Muscle of leg (tissue), 11 donors: ENCODE data around the gene SGMS2. TPM values are rescaled to one million over a fixed set of nuclear protein-coding genes. Genes with fewer than 3 reads are reported as not detected.

ENCODE experiments used
- DNase-seq: peaks from one replicate; pipeline ENCODE4 v3.0.0; 2013
- H3K27ac ChIP-seq: one replicate; pipeline ENCODE4 v1.5.1; 2013; ENCODE audit warnings: mild to moderate bottlenecking, low read length, control low read depth
- H3K27me3 ChIP-seq: one replicate; pipeline ENCODE4 v1.6.1; 2013; ENCODE audit warnings: low read length; ENCODE audit not compliant: control insufficient read depth, insufficient read depth
- H3K36me3 ChIP-seq: one replicate; pipeline ENCODE4 v1.6.1; 2013; ENCODE audit warnings: low read length; ENCODE audit not compliant: control insufficient read depth, insufficient read depth
- H3K4me1 ChIP-seq: one replicate; pipeline ENCODE4 v1.6.1; 2013; ENCODE audit warnings: low read length; ENCODE audit not compliant: control insufficient read depth, insufficient read depth
- H3K4me3 ChIP-seq: one replicate; pipeline ENCODE4 v1.5.1; 2013; ENCODE audit warnings: low read length, control low read depth
- H3K9me3 ChIP-seq: replicated peaks from 2 replicates; pipeline ENCODE4 v1.6.1; 2013; ENCODE audit warnings: low read depth, low read length; ENCODE audit not compliant: control insufficient read depth
- WGBS: methylation state at CpG from one replicate; pipeline ENCODE4 v1.1.5; 2013; ENCODE audit warnings: missing lambda C conversion rate; ENCODE audit not compliant: insufficient coverage; 5-methylcytosine and 5-hydroxymethylcytosine counted together
- polyA plus RNA-seq, 8 donors: library from polyadenylated mRNA; unstranded; fragments of 120-200 nt; gene quantifications; one replicate each; pipeline versions ENCODE4 v1.2.1 to v1.2.3, GENCODE V29; 2013; ENCODE audit warnings: inconsistent platforms in 1 of 8, low replicate concordance in 1 of 8; ENCODE audit not compliant: insufficient read length in 8 of 8, insufficient read depth in 1 of 8
- total RNA-seq: library from RNA; stranded (reverse); fragments of 120-200 nt; gene quantifications from one replicate; pipeline ENCODE4 v1.2.4, GENCODE V29; 2013

SGMS2 gene
- total and polyA plus RNA-seq, 9 donors = 6.9 to 14.8 (median 8.8) TPM

DNA sequence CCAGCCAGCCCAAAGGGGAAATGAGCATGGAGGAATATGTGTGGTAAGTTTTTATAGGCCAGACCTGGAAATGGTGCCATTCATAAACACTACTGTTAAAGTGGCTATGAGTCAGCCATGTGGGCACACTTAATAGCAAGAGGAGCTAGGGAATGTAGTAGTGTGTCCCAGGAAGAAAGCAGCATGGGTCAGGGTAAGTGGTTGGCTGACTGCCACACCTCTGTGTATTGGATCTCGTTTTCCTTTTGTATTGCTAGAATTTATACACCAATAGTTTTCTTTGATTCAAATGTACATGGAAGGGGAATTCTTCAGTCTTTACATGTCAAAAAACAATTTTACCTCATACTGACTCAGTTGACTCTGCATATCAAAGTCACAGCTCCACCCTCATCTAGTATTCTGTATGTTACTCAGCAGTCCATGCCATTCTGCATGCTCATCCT lies 22.9 kb upstream of the SGMS2 start:
- no peak for DNase-seq
- WGBS = no CpG with 5 or more reads among the region's 1 CpG

DNA sequence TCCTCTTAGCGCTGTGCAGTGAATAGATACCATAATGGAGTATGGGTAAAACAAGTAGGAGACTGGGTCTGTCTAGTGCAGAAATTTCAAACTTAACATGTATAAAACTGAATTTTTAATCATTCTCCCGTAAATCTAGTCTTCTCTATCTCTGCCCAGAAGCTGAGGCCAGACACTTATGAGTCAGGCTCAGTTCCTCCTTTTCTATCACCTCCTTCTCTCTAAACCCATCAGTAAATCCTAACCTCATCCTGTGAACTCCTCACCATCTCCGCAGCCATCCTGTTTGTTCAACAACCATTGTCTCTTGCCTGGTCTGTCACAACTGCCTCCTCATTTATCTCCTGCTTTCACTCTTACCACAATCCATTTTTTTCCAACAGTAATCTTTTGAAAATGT lies 19.8 kb upstream of the SGMS2 start:
- Histone ChIP-seq H3K9me3 (no peaks in the 10 kb centered on the region), H3K36me3 (no peaks in the 10 kb centered on the region), H3K4me1 (no peaks in the 10 kb centered on the region), H3K27me3 (peaks cover 2% of the 10 kb centered on the region), H3K4me3 (no peak overlapping the region), H3K27ac (no peak overlapping the region)
- no peak for DNase-seq
- WGBS = 82% methylated on average over 2 of the region's 3 CpGs

More for the DNA sequence above, 22.9 kb upstream of the SGMS2 start:
- Histone ChIP-seq H3K9me3 (no peaks in the 10 kb centered on the region), H3K4me1 (no peaks in the 10 kb centered on the region), H3K4me3 (no peak overlapping the region), H3K27me3 (peaks cover 2% of the 10 kb centered on the region), H3K36me3 (no peaks in the 10 kb centered on the region), H3K27ac (no peak overlapping the region)

DNA sequence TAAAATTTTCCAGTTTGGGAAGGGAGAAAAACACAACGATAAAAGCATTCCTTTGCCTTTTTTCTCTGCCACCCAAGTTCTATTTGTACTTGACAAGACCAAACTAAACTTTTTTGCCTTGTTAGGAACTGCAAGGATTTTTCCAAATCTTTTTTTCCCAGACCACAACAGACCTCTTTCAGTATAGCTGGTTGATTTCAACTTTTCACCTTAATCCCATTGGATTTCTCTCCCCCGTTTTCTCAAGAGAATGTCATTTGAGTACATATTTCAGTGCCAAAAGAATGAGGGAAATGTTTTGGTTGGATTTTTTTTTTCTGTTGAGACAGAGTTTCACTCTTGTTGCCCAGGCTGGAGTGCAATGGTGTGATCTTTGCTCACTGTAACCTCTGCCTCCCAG lies 18.5 kb upstream of the SGMS2 start:
- no peaks in the 10 kb centered on the region for H3K4me1 ChIP-seq
- H3K27me3 ChIP-seq = no peaks in the 10 kb centered on the region
- WGBS = no CpG with 5 or more reads among the region's 2 CpGs
- H3K36me3 ChIP-seq = no peaks in the 10 kb centered on the region
- no peak overlapping the region for H3K27ac ChIP-seq
- no peak for DNase-seq
- H3K4me3 ChIP-seq = no peak overlapping the region
- H3K9me3 ChIP-seq = no peaks in the 10 kb centered on the region

DNA sequence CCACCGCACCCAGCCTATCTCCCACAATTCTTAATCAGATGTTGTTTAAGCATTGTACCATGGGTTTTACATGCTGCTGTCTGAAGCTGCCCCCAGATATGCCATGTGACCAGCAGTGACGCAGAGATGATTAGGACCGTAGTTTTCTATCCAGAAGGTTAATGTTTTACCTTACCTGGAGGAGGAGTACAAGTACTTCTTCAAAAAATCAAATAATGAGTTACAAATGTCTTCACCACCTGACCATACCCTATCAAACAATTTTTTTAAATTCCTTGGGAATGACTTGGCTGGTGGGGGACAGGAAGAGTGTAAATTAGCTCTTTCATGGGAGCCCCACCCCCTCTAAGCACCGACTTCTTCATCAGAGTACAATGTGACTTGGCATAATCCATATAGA lies 16.2 kb upstream of the SGMS2 start:
- Histone ChIP-seq H3K4me3 (no peak overlapping the region), H3K36me3 (no peaks in the 10 kb centered on the region), H3K4me1 (no peaks in the 10 kb centered on the region), H3K27me3 (no peaks in the 10 kb centered on the region), H3K9me3 (no peaks in the 10 kb centered on the region), H3K27ac (no peak overlapping the region)
- DNase-seq = no peak
- WGBS = 100% methylated on average over 1 of the region's 4 CpGs

DNA sequence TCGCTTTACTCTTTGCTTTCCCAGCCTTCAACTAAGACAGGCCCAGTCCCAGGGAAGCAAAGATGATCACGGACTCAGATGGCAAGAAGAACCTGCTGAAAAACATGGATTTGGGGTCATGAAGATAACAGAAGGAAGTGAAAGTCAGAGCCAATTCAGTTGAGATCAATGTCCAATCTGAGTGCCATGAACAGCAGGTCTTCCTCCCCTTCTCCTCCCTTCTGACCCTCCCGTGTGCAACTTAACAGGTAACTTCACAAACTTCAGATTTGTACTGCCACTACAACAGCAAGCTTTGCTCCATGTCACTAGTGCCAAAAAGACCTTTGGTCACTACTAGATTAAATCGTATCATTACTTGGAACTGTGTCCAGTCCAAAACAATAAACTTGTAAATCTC lies 15.5 kb upstream of the SGMS2 start:
- H3K27ac ChIP-seq = no peak overlapping the region
- no peaks in the 10 kb centered on the region for H3K36me3 ChIP-seq
- DNase-seq = no peak
- no peaks in the 10 kb centered on the region for H3K9me3 ChIP-seq
- no peak overlapping the region for H3K4me3 ChIP-seq
- WGBS = 77% methylated on average over 2 of the region's 4 CpGs
- H3K27me3 ChIP-seq = no peaks in the 10 kb centered on the region
- H3K4me1 ChIP-seq = no peaks in the 10 kb centered on the region

DNA sequence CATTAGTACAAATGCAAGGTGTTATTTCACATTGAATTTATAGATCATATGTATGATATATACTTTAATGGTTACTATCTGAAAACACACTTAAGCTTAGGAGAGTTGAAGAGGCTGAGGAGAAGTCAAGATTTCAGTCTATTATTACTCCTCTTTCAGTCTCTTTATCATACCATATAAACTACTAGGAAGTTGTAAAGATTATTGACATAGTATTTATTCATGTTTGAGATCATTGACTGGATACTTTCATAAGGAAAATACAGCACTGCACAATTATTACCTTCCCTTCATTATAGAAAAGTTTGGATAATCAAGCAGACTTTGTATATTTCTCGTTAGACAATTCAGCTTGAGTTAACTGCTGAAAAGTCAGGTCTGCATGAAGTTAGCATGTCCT lies 10.0 kb upstream of the SGMS2 start:
- H3K36me3 ChIP-seq = no peaks in the 10 kb centered on the region
- no peaks in the 10 kb centered on the region for H3K27me3 ChIP-seq
- no peak overlapping the region for H3K4me3 ChIP-seq
- DNase-seq = no peak
- no peaks in the 10 kb centered on the region for H3K4me1 ChIP-seq
- H3K27ac ChIP-seq = no peak overlapping the region
- WGBS = no CpG with 5 or more reads among the region's 1 CpG
- no peaks in the 10 kb centered on the region for H3K9me3 ChIP-seq

DNA sequence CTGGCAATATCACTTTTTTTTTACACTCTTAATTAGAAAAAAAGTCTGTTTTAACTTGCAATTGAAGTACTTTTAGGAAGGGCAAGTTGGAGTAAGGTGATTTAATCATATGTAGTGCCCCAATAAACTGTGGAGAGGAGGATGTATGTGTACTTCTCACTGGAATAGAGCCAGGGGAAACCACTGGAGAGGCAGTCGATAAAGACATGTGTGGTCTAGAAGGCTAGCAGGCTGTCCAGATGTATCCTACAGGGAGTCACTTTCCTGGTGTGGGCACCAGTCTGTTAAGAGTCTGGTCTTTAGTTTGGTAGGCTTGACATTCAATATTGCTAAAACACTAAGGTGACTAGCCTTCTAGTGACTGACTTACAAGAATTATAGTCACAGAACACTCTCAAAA lies 9.6 kb upstream of the SGMS2 start:
- 17% methylated on average over 1 of the region's 1 CpG for WGBS
- no peaks in the 10 kb centered on the region for H3K4me1 ChIP-seq
- no peak overlapping the region for H3K4me3 ChIP-seq
- H3K27ac ChIP-seq = no peak overlapping the region
- H3K9me3 ChIP-seq = no peaks in the 10 kb centered on the region
- H3K27me3 ChIP-seq = no peaks in the 10 kb centered on the region
- no peaks in the 10 kb centered on the region for H3K36me3 ChIP-seq
- no peak for DNase-seq

DNA sequence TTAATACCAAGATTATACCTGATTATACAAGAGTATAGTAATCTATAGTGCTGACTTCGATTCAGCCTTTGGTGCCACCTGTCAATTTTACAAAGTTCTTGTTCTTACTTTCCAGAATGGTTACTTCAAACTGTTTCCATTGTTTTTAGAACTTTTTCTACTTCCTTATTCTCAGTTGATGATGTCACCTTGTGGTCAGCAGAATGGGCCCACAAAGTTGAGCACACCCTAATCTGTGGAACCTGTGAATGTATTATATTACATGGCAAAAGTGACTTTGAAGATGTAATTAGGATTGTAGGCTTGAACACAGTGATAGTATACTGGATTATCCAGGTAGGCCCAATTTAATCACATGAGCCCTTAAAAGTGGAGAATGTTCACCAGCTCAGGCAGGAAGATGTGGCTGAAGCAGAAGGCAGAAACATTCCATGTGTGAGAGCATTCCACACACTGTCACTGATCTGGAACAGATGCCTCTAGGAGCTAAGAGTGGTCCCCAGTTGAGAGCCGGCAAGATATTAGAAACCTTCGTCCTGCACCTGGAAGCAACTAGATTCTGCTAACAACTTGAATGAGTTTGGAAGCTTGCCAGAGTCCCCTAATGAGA lies 6.3 kb upstream of the SGMS2 start:
- H3K9me3 ChIP-seq = no peaks in the 10 kb centered on the region
- H3K27me3 ChIP-seq = no peaks in the 10 kb centered on the region
- DNase-seq = no peak
- 41% methylated on average over 2 of the region's 3 CpGs for WGBS
- H3K4me1 ChIP-seq = no peaks in the 10 kb centered on the region
- H3K27ac ChIP-seq = no peak overlapping the region
- no peaks in the 10 kb centered on the region for H3K36me3 ChIP-seq
- H3K4me3 ChIP-seq = no peak overlapping the region

DNA sequence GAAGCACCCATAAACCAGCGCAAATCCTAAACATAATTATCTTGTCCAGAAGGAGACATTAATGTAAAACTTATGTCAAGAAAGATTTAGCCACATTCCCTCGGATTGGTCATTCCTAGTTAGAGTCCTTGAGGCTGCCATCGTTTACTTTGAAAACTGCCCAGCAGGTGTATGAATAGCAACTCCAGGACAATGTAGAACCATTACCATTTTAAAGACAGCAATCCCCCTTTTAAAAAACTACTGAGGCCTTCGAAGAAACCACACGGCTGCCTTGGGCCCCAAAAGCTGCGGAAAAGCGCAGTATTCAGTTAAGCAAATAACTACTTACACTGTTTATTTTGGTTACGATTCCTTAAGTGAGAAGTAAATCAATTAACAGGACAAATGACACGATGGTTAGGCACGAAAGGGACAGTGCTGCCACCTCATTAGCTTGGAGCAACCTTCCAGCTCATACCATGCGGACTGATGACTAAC lies 822 bp upstream of the SGMS2 start:
- DNase-seq = no peak
- Histone ChIP-seq H3K36me3 (no peaks in the 10 kb centered on the region), H3K27me3 (peaks cover 7% of the 10 kb centered on the region), H3K27ac (peak overlapping the region; percentile 90), H3K4me3 (peak overlapping the region; percentile 65), H3K9me3 (no peaks in the 10 kb centered on the region), H3K4me1 (peaks cover 6% of the 10 kb centered on the region)
- WGBS = 36% methylated on average over 4 of the region's 11 CpGs

DNA sequence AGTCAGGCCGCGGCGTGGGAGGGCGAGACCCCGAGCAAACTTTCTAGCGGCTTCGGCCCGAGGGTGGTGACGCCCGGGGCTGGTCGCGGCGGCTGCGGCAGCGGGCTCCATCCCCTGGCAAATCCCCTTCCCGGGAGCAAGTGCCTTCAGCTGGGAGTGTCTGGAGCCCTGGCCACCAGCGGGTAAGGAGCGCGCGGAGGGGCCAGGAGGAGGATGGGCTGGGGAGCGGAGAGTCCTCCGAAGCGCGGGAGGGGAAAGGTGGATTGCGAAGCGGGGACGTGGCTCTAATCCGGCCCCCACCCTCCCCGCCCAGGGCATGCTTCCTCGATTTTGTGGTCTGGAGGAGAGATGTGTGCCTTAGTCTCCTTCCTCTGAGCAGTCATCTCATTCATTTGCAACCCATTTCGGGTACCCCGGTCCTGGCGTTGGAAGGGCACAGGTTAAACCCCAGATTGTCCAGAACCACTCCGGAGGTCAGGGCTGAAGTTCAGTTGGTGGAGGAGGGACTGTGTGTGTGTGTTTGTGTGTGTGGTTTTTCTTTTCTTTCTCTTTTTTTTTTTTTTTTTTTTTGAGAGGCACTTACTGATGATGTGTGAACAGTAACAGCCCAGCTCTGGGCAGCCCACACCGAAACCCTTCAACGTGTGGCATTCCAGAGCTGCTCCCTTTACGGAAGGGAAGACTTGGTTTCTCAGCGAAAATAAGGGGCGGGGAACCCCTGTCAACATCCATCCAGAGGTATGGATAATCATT lies 516 bp downstream of the SGMS2 start:
- peaks cover 6% of the 10 kb centered on the region for H3K4me1 ChIP-seq
- peak; percentile 69 for DNase-seq
- WGBS = 0% methylated on average over 15 of the region's 39 CpGs
- H3K27me3 ChIP-seq = peaks cover 7% of the 10 kb centered on the region
- H3K4me3 ChIP-seq = peak overlapping the region; percentile 82
- H3K36me3 ChIP-seq = no peaks in the 10 kb centered on the region
- H3K27ac ChIP-seq = peak overlapping the region; percentile 89
- H3K9me3 ChIP-seq = no peaks in the 10 kb centered on the region
